Right lobe of liver (tissue), 6 donors: ENCODE results near the gene TNFRSF1B. TPM values are rescaled to one million over a fixed set of nuclear protein-coding genes. Genes with fewer than 3 reads are reported as not detected.

Source experiments
- ATAC-seq, 4 donors: fragments of 200-7000 bp; cut with Tn5 transposase; one replicate each; pipeline ENCODE4 v1.9.1; 2020; ENCODE audit warnings: mild to moderate bottlenecking in 4 of 4, moderate library complexity in 4 of 4
- DNase-seq, 3 donors: peaks; one replicate each; pipeline ENCODE4 v3.0.0-alpha.2; 2020
- H3K27ac ChIP-seq, 3 donors: fragments of 200-600 bp; one replicate each; pipeline ENCODE4 v1.8.0; 2022
- H3K27me3 ChIP-seq, 2 donors: fragments of 200-600 bp; one replicate each; pipeline ENCODE4 v1.8.0; 2022
- H3K36me3 ChIP-seq, 4 donors: fragments of 200-600 bp; sonication (generic) in 1 of 4; one replicate each; pipeline versions ENCODE4 v1.5.1 to v1.8.0; 2017 to 2022; ENCODE audit warnings: control low read depth in 1 of 4
- H3K4me1 ChIP-seq, 4 donors: fragments of 200-600 bp; sonication (generic) in 1 of 4; one replicate each; pipeline versions ENCODE4 v1.5.1 to v1.8.0; 2017 to 2022; ENCODE audit warnings: control low read depth in 1 of 4
- H3K4me3 ChIP-seq, 3 donors: fragments of 200-600 bp; one replicate each; pipeline ENCODE4 v1.8.0; 2022
- H3K9me3 ChIP-seq, 4 donors: fragments of 200-600 bp; sonication (generic) in 1 of 4; one replicate each; pipeline versions ENCODE4 v1.5.1 to v1.8.0; 2017 to 2022; ENCODE audit warnings: control low read depth in 1 of 4
- CTCF ChIP-seq, 4 donors: fragments of 200-600 bp in 3 of 4; fragments of 450-650 bp in 1 of 4; IDR thresholded peaks; one replicate each; pipeline versions ENCODE4 v1.5.1 to v1.8.0; 2016 to 2022; ENCODE audit warnings: antibody characterized with exemption in 4 of 4, mild to moderate bottlenecking in 2 of 4
- POLR2A ChIP-seq: fragments of 450-650 bp; IDR thresholded peaks from one replicate; pipeline ENCODE4 v1.6.1; 2017; ENCODE audit warnings: antibody characterized with exemption, mild to moderate bottlenecking
- WGBS: methylation state at CpG from one replicate; pipeline ENCODE4 v1.1.6; 2018; ENCODE audit warnings: low coverage, low lambda C conversion rate; ENCODE audit not compliant: insufficient coverage; ENCODE audit errors: missing lambda C conversion rate; 5-methylcytosine and 5-hydroxymethylcytosine counted together
- intact Hi-C, 2 donors: fragments of 100-400 bp; cut with DNase I; formaldehyde crosslinking; loops; one replicate each; pipeline versions ENCODE4 v1.11.2 to v1.14.1; 2022
- total RNA-seq, 6 experiments: library from RNA; depleted of rRNA in 2 of 6; stranded (reverse); fragments of >200 nt in 2 of 6; fragmentation: NEBNext Ultra II Directional in 3 of 6; extraction: Animal tissue kit (Norgen Biotek cat#: 25700) in 3 of 6; gene quantifications; one replicate each; pipeline versions ENCODE4 v1.1.0 to v1.2.4, GENCODE V29; 2016 to 2023
- donor health status: DM: no; HTN: yes; CAD: no.
- donor health status: DM: no; HTN: no; CAD: no.
- donor health status: DM: no; HTN: no; CAD: no.
- donor health status: DM: no; HTN: yes; CAD: no.
- donor health status: DM: no; HTN: yes; CAD: no.

Gene TNFRSF1B
- total RNA-seq, 6 experiments from 2014 or later: 12.9 to 56.9 (median 26.5) TPM

GRCh38 chr1:12185036-12185917 is 18.5 kb downstream of the TNFRSF1B start:
- no peaks in the 10 kb centered on the region for H3K9me3 ChIP-seq
- H3K27me3 ChIP-seq: no peaks in the 10 kb centered on the region
- no peak for DNase-seq
- TF ChIP-seq CTCF (IDR thresholded peaks at IDR 0.05) (no peak), POLR2A (no peak)
- 36% methylated on average over 9 of the region's 19 CpGs for WGBS
- peaks cover 0 to 61% (median 35%) of the 10 kb centered on the region in 4 donors for H3K4me1 ChIP-seq
- peak overlapping the region; percentile 83 to 93 (median 91) for H3K27ac ChIP-seq
- H3K36me3 ChIP-seq: peaks cover 0 to 3% (median 0%) of the 10 kb centered on the region in 4 donors
- intact Hi-C loops: no loop called here
- H3K4me3 ChIP-seq: peak overlapping the region in 1 of 3 donors; percentile 7
- ATAC-seq: peak; percentile 23 to 29 (median 25)

- Histone ChIP-seq H3K4me1 (peaks cover 0 to 52% (median 28%) of the 10 kb centered on the region in 4 donors), H3K36me3 (peaks cover 0 to 3% (median 0%) of the 10 kb centered on the region in 4 donors), H3K27ac (peak overlapping the region; percentile 83 to 93 (median 91)), H3K4me3 (no peak overlapping the region), H3K27me3 (no peaks in the 10 kb centered on the region), H3K9me3 (no peaks in the 10 kb centered on the region)
- DNase-seq (no peak), ATAC-seq (peak; percentile 17 to 35 (median 31))
- no peak for TF ChIP-seq CTCF (IDR thresholded peaks at IDR 0.05)
- TF ChIP-seq POLR2A: no peak
- 42% methylated on average over 4 of the region's 13 CpGs for WGBS
- intact Hi-C loops: no loop called here
These were observed 19.3 kb downstream of the TNFRSF1B start for GRCh38 chr1:12185918-12186678.

DNA sequence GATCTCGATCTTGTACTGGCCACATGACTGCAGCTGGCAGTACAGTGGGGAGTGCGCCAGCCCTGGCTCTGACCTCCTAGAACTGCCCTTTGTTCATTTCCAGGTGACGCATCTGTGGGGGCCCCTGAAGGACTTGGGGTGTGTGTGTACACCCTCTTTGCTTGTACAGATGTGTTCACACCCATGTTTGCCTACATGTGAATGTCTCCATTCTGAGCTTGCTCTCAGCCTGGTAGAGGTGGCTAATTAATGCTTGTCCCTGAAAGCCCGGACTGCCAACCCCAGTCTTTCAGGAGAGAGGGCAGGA is 19.8 kb downstream of the TNFRSF1B start:
- H3K36me3 ChIP-seq: peaks cover 0 to 3% (median under 1%) of the 10 kb centered on the region in 4 donors

DNA sequence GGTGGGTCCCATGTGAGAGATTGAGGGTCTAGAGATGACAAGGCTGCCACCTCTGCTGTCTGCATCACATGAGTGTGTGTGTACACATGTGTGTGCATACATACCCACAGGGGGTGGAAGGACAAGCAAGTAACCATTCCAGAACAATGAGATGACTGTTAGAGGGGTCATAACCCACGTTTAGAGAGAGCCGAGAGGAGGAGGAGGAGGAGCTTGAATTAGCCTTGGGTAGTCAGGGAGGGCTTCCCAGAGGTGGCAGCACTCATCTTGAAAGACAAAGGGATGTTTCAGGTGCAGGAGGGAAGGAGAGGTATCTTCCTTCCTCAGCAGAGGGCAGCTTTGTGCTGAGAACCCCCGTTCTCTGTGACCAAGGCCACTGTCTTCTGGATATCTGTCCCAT is 21.3 kb downstream of the TNFRSF1B start:
- Histone ChIP-seq H3K27ac (peak overlapping the region in 2 of 3 donors; percentile 64 to 93), H3K4me1 (peaks cover 0 to 50% (median 28%) of the 10 kb centered on the region in 4 donors), H3K9me3 (no peaks in the 10 kb centered on the region), H3K4me3 (no peak overlapping the region), H3K36me3 (peaks cover 0 to 10% (median 6%) of the 10 kb centered on the region in 4 donors), H3K27me3 (no peaks in the 10 kb centered on the region)
- ATAC-seq (no peak), DNase-seq (no peak)
- WGBS: 29% methylated on average over 2 of the region's 3 CpGs
- no peak for TF ChIP-seq POLR2A
- TF ChIP-seq CTCF (IDR thresholded peaks at IDR 0.05): no peak
- intact Hi-C loops: no loop called here

More for the DNA sequence above, 19.8 kb downstream of the TNFRSF1B start:
- 17% methylated on average over 1 of the region's 4 CpGs for WGBS
- Histone ChIP-seq H3K9me3 (no peaks in the 10 kb centered on the region), H3K27ac (peak overlapping the region in 2 of 3 donors; percentile 83 to 93), H3K4me3 (no peak overlapping the region), H3K4me1 (peaks cover 0 to 50% (median 28%) of the 10 kb centered on the region in 4 donors), H3K27me3 (no peaks in the 10 kb centered on the region)
- TF ChIP-seq POLR2A: no peak
- no peak for TF ChIP-seq CTCF (IDR thresholded peaks at IDR 0.05)
- DNase-seq (peak; percentile 72 to 82 (median 81)), ATAC-seq (peak; percentile 52 to 62 (median 54))
- intact Hi-C loops: no loop called here
